HG02884 (cell line): ENCODE measurements around the gene ARL17B.
A peak's percentile ranks its signal among the peaks of the same experiment; 100 is the strongest.
"Not testable (repeated sequence)": the region's sequence is repeated elsewhere in the genome, so short reads cannot be mapped to it uniquely, and the experiment has no call there.

ENCODE experiments used
- ATAC-seq: cut with Tn5 transposase; IDR thresholded peaks from one replicate; pipeline ENCODE4 v1.9.1; 2021; ENCODE audit warnings: mild to moderate bottlenecking, moderate library complexity; ENCODE audit not compliant: unreplicated experiment

The ARL17B gene

GRCh38 chr17:46361755-46362154 is at the start of gene ARL17B:
Gene ARL17B, minus strand, starts transcription at chr17:46361766. Its CDS starts 3,369 bp downstream, at chr17:46358397.
- ATAC-seq, result peak; percentile 94

GRCh38 chr17:46409864-46410263 is 48.3 kb upstream of the ARL17B start:
- not testable (repeated sequence) for ATAC-seq

GRCh38 chr17:46407155-46407554 is 45.6 kb upstream of the ARL17B start:
- not testable (repeated sequence) for ATAC-seq

- ATAC-seq, result not testable (repeated sequence)
Observed at GRCh38 chr17:46401033-46401787, 39.6 kb upstream of the ARL17B start.

GRCh38 chr17:46400543-46400942 is 39.0 kb upstream of the ARL17B start:
- ATAC-seq, result not testable (repeated sequence)

- ATAC-seq, result not testable (repeated sequence)
Observed at GRCh38 chr17:46399993-46400392, 38.4 kb upstream of the ARL17B start.

GRCh38 chr17:46396292-46396691 is 34.7 kb upstream of the ARL17B start:
- ATAC-seq, result not testable (repeated sequence)

- ATAC-seq, result not testable (repeated sequence)
Observed at GRCh38 chr17:46393702-46394101, 32.1 kb upstream of the ARL17B start.

GRCh38 chr17:46385491-46385890 is 23.9 kb upstream of the ARL17B start:
- not testable (repeated sequence) for ATAC-seq

GRCh38 chr17:46383118-46383517 is 21.6 kb upstream of the ARL17B start:
- ATAC-seq, result not testable (repeated sequence)

- not testable (repeated sequence) for ATAC-seq
Observed at GRCh38 chr17:46373418-46373817, 11.9 kb upstream of the ARL17B start.

- ATAC-seq, result peak; percentile 59
Observed at GRCh38 chr17:46372236-46373229, 11.0 kb upstream of the ARL17B start.

GRCh38 chr17:46367520-46367919 is 6.0 kb upstream of the ARL17B start:
- not testable (repeated sequence) for ATAC-seq

- peak; percentile 28 for ATAC-seq
Observed at GRCh38 chr17:46361145-46361735, 326 bp downstream of the ARL17B start.

- ATAC-seq, result not testable (repeated sequence)
Observed at GRCh38 chr17:46353856-46354255, 7.7 kb downstream of the ARL17B start.

GRCh38 chr17:46349060-46349459 is 12.5 kb downstream of the ARL17B start:
- ATAC-seq, result not testable (repeated sequence)

GRCh38 chr17:46348345-46348744 is 13.2 kb downstream of the ARL17B start:
- ATAC-seq, result not testable (repeated sequence)

- not testable (repeated sequence) for ATAC-seq
Observed at GRCh38 chr17:46342131-46342530, 19.4 kb downstream of the ARL17B start.

- ATAC-seq, result not testable (repeated sequence)
Observed at GRCh38 chr17:46341220-46341619, 20.3 kb downstream of the ARL17B start.

GRCh38 chr17:46294831-46295230 is 66.7 kb downstream of the ARL17B start, which contains the start of gene LRRC37A:
Gene LRRC37A, plus strand, starts transcription at chr17:46295131. Its CDS starts 3 bp downstream, at chr17:46295134.
- not testable (repeated sequence) for ATAC-seq

GRCh38 chr17:46291618-46292017 is 69.9 kb downstream of the ARL17B start:
- not testable (repeated sequence) for ATAC-seq
